HAP-1 (cell line): ENCODE results near the gene TFRC.
"Not testable (repeated sequence)": the region's sequence is repeated elsewhere in the genome, so short reads cannot be mapped to it uniquely, and the experiment has no call there.

Experiments
- DNase-seq, 2 experiments: peaks; one replicate each; pipeline ENCODE4 v3.0.0-alpha.2; 2016 to 2020; ENCODE audit warnings: low spot score in 2 of 2
- H3K27me3 ChIP-seq: fragments of 250-450 bp; sonication (Bioruptor Pico); 2 replicates; pipeline ENCODE4 v1.5.1; 2020; ENCODE audit warnings: low read depth, mild to moderate bottlenecking, moderate library complexity
- H3K36me3 ChIP-seq: fragments of 250-450 bp; sonication (Bioruptor Pico); replicated peaks from 2 replicates; pipeline ENCODE4 v1.5.1; 2020; ENCODE audit warnings: mild to moderate bottlenecking
- H3K4me1 ChIP-seq: fragments of 250-450 bp; sonication (Bioruptor Pico); 2 replicates; pipeline ENCODE4 v1.5.1; 2020; ENCODE audit warnings: mild to moderate bottlenecking
- H3K4me3 ChIP-seq: fragments of 250-450 bp; sonication (Bioruptor Pico); 2 replicates; pipeline ENCODE4 v1.5.1; 2020; ENCODE audit warnings: mild to moderate bottlenecking, moderate library complexity
- H3K9me3 ChIP-seq: fragments of 250-450 bp; sonication (Bioruptor Pico); 2 replicates; pipeline ENCODE4 v1.5.1; 2020; ENCODE audit warnings: mild to moderate bottlenecking, moderate library complexity
- in situ Hi-C: fragments of 300-500 bp; cut with MboI; formaldehyde crosslinking; loops from 3 replicates; pipeline ENCODE4 v1.14.3; 2020; ENCODE audit warnings: low sequenced_read_pairs, inconsistent platforms, mixed read lengths

TFRC gene

DNA sequence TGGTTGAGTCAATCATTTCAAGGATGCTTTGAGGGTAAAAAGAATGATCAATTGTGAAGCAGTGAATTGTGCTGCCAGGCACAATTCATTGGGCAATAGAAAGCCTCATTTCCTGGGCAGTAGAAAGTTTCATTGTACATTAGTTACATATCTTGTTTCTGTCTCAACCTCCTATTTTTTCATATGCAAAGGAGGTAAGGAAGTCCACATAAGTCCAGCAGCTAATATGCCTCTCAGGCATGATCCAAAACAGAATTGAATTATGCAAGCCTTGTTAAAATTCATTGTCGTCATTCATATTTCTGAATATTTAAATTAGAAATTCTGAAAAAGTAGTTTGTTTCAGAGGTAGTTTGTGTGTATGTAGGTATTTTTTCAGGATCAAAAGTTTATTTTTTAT lies 65.8 kb downstream of the TFRC start:
- Histone ChIP-seq H3K36me3 (no peaks in the 10 kb centered on the region), H3K4me3 (no peak overlapping the region), H3K4me1 (peaks cover 3% of the 10 kb centered on the region; the same call in 1 of the 2 replicates), H3K9me3 (no peaks in the 10 kb centered on the region), H3K27me3 (no peaks in the 10 kb centered on the region)
- in situ Hi-C loops: no loop called here
- DNase-seq: no peak

- no peak for DNase-seq
- H3K4me3 ChIP-seq: no peak overlapping the region
- in situ Hi-C loops: no loop called here
- H3K36me3 ChIP-seq: no peaks in the 10 kb centered on the region
- H3K27me3 ChIP-seq: no peaks in the 10 kb centered on the region
- no peaks in the 10 kb centered on the region for H3K9me3 ChIP-seq
- peaks cover 3% of the 10 kb centered on the region; the same call in 1 of the 2 replicates for H3K4me1 ChIP-seq
Observed at GRCh38 chr3:196013587-196014487, 68.1 kb downstream of the TFRC start.

GRCh38 chr3:196012941-196013476 lies 68.9 kb downstream of the TFRC start:
- in situ Hi-C loops: no loop called here
- Histone ChIP-seq H3K4me1 (peaks cover 3% of the 10 kb centered on the region; the same call in 1 of the 2 replicates), H3K27me3 (no peaks in the 10 kb centered on the region), H3K36me3 (no peaks in the 10 kb centered on the region), H3K9me3 (no peaks in the 10 kb centered on the region), H3K4me3 (no peak overlapping the region)
- no peak for DNase-seq

DNA sequence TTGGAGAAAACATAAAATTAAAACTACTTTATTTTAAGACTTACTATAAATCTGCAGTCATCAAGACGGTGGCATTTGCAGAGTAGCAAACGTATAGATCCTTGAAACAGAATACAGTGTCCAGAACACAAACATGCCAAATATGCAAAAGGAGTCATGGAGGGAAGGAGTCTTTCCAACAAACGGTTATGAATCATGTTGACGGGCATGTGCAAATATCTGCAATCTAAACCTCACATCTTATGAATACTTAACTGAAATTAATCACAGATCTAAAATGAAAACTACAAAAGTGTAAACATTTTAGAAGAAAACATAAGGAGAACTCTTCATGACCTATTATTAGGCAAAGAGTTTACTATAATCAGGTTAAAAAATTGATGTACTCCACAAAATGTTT lies 69.4 kb downstream of the TFRC start:
- Histone ChIP-seq H3K27me3 (no peaks in the 10 kb centered on the region), H3K4me3 (no peak overlapping the region), H3K36me3 (no peaks in the 10 kb centered on the region), H3K4me1 (peaks cover 3% of the 10 kb centered on the region; the same call in 1 of the 2 replicates), H3K9me3 (no peaks in the 10 kb centered on the region)
- DNase-seq: no peak
- in situ Hi-C loops: no loop called here

- in situ Hi-C loops: no loop called here
- DNase-seq: no peak
- Histone ChIP-seq H3K27me3 (no peaks in the 10 kb centered on the region), H3K9me3 (no peaks in the 10 kb centered on the region), H3K4me3 (no peak overlapping the region), H3K4me1 (no peaks in the 10 kb centered on the region), H3K36me3 (no peaks in the 10 kb centered on the region)
Observed at GRCh38 chr3:196009456-196009855, 72.4 kb downstream of the TFRC start.

GRCh38 chr3:196008929-196009328 lies 73.0 kb downstream of the TFRC start:
- in situ Hi-C loops: no loop called here
- Histone ChIP-seq H3K36me3 (no peaks in the 10 kb centered on the region), H3K4me3 (no peak overlapping the region), H3K27me3 (no peaks in the 10 kb centered on the region), H3K9me3 (no peaks in the 10 kb centered on the region), H3K4me1 (no peaks in the 10 kb centered on the region)
- no peak for DNase-seq

DNA sequence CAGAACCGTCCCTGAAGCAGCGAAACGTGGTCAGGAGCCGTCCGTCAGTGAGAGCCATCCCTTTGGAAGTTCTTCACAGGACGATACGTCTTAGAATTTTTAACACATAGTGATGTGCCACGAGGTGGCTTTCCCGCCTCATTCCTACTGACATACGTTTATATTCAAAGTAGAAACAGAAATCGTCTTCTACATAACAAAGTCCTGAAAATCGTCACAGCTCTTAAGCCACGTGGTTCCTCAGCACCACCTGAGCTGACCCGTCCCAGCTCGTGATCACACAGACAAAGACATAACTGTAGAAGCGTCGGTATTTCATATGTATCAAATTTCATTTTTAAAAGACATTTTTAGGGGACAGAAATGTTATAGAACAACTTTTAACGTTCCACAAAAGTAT lies 73.5 kb downstream of the TFRC start:
- in situ Hi-C loops: no loop called here
- no peaks in the 10 kb centered on the region for H3K9me3 ChIP-seq
- no peak for DNase-seq
- H3K4me3 ChIP-seq: no peak overlapping the region
- H3K4me1 ChIP-seq: no peaks in the 10 kb centered on the region
- H3K36me3 ChIP-seq: no peaks in the 10 kb centered on the region
- no peaks in the 10 kb centered on the region for H3K27me3 ChIP-seq

GRCh38 chr3:196007744-196008335 lies 74.0 kb downstream of the TFRC start:
- Histone ChIP-seq H3K27me3 (no peaks in the 10 kb centered on the region), H3K4me1 (no peaks in the 10 kb centered on the region), H3K36me3 (no peaks in the 10 kb centered on the region), H3K9me3 (no peaks in the 10 kb centered on the region), H3K4me3 (no peak overlapping the region)
- in situ Hi-C loops: no loop called here
- DNase-seq: no peak

DNA sequence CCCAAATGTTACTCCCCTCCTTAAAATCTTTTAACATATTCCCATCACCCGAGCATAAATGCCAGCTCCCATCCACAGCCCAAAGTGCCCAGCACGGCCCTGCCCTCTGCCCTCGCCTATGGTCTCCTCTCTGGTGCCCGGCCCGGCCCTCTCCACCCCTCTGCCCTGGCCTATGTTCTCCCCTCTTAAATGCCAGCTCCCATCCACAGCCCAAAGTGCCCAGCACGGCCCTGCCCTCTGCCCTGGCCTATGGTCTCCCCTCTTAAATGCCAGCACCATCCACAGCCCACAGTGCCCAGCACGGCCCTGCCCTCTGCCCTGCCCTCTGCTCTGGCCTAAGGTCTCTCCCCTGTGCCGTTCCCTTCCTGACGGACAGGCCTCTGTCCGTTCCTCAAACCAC lies 76.6 kb downstream of the TFRC start:
- in situ Hi-C loops, H3K9me3 ChIP-seq, DNase-seq, H3K27me3 ChIP-seq, H3K4me1 ChIP-seq, H3K4me3 ChIP-seq, H3K36me3 ChIP-seq: not testable (repeated sequence)

DNA sequence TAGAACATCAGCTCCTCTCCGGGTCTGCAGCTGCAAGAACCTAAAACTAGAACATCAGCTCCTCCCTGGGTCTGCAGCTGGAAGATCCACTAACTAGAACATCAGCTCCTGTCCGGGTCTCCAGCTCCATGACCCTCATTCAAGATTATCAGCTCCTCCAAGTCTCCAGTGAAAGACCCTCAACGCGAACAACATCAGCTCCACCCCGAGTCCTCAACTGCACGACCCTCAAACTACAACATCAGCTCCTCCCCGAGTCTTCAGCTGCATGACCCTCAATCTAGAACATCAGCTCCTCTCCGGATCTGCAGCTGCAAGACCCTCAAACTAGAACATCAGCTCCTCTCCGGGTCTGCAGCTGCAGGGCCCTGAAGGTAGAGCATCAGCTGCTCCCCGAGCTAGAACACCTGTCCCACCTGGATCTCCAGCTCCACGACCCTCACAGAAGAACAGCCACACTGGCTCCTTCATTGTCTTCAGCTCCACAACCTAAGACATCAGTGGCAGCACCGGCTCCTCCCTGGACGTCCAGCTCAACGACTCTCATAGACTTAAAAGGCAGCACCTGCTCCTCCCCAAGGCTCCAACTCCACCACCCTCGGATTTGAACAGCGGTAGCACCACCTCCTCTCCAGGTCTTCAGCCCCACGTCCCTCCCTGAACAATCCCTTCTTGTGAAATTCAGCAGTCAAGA lies 77.4 kb downstream of the TFRC start:
- H3K9me3 ChIP-seq, in situ Hi-C loops, H3K27me3 ChIP-seq, H3K4me3 ChIP-seq, H3K36me3 ChIP-seq, DNase-seq, H3K4me1 ChIP-seq: not testable (repeated sequence)

DNA sequence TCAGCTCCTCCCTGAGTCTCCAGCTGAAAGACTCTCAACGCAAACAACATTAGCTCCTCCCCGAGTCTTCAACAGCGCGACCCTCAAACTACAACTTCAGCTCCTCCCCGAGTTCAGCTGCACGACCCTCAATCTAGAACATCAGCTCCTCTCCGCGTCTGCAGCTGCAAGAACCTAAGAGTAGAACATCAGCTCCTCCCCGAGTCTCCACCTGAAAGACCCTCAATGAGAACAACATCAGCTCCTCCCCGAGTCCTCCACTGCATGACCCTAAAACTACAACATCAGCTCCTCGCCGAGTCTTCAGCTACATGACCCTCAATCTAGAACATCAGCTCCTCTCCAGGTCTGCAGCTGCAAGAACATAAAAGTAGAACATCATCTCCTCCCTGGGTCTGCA lies 78.3 kb downstream of the TFRC start:
- DNase-seq: no peak
- in situ Hi-C loops: no loop called here
- H3K36me3 ChIP-seq: no peaks in the 10 kb centered on the region
- no peaks in the 10 kb centered on the region for H3K9me3 ChIP-seq
- H3K4me1 ChIP-seq: no peaks in the 10 kb centered on the region
- H3K4me3 ChIP-seq: no peak overlapping the region
- H3K27me3 ChIP-seq: no peaks in the 10 kb centered on the region

- H3K36me3 ChIP-seq, DNase-seq, H3K9me3 ChIP-seq, in situ Hi-C loops, H3K4me3 ChIP-seq, H3K4me1 ChIP-seq, H3K27me3 ChIP-seq: not testable (repeated sequence)
Observed at GRCh38 chr3:196002721-196003120, 79.2 kb downstream of the TFRC start.

- H3K4me3 ChIP-seq, in situ Hi-C loops, H3K36me3 ChIP-seq, H3K9me3 ChIP-seq, DNase-seq, H3K27me3 ChIP-seq, H3K4me1 ChIP-seq: not testable (repeated sequence)
Observed at GRCh38 chr3:196001240-196001639, 80.7 kb downstream of the TFRC start.
